Psoas muscle (tissue), 8 donors: ENCODE results near the gene PIH1D1. TPM values are rescaled to one million over a fixed set of nuclear protein-coding genes. Genes with fewer than 3 reads are reported as not detected.
"Not testable (repeated sequence)": the region's sequence is repeated elsewhere in the genome, so short reads cannot be mapped to it uniquely, and the experiment has no call there.

Experiments used
- ATAC-seq, 4 donors: fragments of 200-7000 bp; cut with Tn5 transposase; one replicate each; pipeline ENCODE4 v1.9.1; 2020; ENCODE audit warnings: moderate library complexity in 3 of 4, mild to moderate bottlenecking in 2 of 4
- DNase-seq, 2 donors: peaks; one replicate each; pipeline ENCODE4 v3.0.0-alpha.2; 2020
- H3K27ac ChIP-seq: fragments of 200-600 bp; one replicate; pipeline ENCODE4 v1.8.0; 2022
- H3K27me3 ChIP-seq, 3 donors: fragments of 200-600 bp in 1 of 3; one replicate each; pipeline versions ENCODE4 v1.6.1 to v1.8.0; 2013 to 2022; ENCODE audit warnings: low read length in 2 of 3, mild to moderate bottlenecking in 2 of 3, moderate library complexity in 1 of 3; ENCODE audit not compliant: insufficient read depth in 3 of 3
- H3K36me3 ChIP-seq, 2 donors: fragments of 200-600 bp in 1 of 2; one replicate each; pipeline versions ENCODE4 v1.6.1 to v1.8.0; 2013 to 2022; ENCODE audit warnings: low read depth in 1 of 2, mild to moderate bottlenecking in 1 of 2, moderate library complexity in 1 of 2; ENCODE audit not compliant: insufficient read depth in 1 of 2
- H3K4me1 ChIP-seq: fragments of 200-600 bp; one replicate; pipeline ENCODE4 v1.8.0; 2022
- H3K4me3 ChIP-seq: fragments of 200-600 bp; one replicate; pipeline ENCODE4 v1.8.0; 2022; ENCODE audit warnings: mild to moderate bottlenecking
- H3K9me3 ChIP-seq: fragments of 200-600 bp; one replicate; pipeline ENCODE4 v1.8.0; 2022
- CTCF ChIP-seq: fragments of 200-600 bp; IDR thresholded peaks from one replicate; pipeline ENCODE4 v1.8.0; 2022; ENCODE audit warnings: antibody characterized with exemption
- WGBS, 3 donors: extraction: QIAGEN DNeasy Blood & Tissue Kit; methylation state at CpG; one replicate each; pipeline versions ENCODE4 v1.1.6 to v1.1.7; 2013; 5-methylcytosine and 5-hydroxymethylcytosine counted together
- intact Hi-C, 2 donors: fragments of 100-400 bp; cut with DNase I; formaldehyde crosslinking; loops; one replicate each; pipeline versions ENCODE4 v1.11.0 to v1.14.2; 2022
- polyA plus RNA-seq, 3 donors: library from polyadenylated mRNA; stranded (reverse); fragments of 200-250 nt; gene quantifications; one replicate each; pipeline ENCODE4 v1.2.3, GENCODE V29; 2013
- total RNA-seq, 4 donors: library from RNA; stranded (reverse); fragmentation: NEBNext Ultra II Directional in 2 of 4; extraction: Animal tissue kit (Norgen Biotek cat#: 25700) in 2 of 4; gene quantifications; one replicate each; pipeline versions ENCODE4 v1.2.1 to v1.2.4, GENCODE V29; 2021 to 2023
- donor health status: healthy with polysubstance abuse.
- donor health status: DM: no; HTN: no; CAD: no; lungs with moderate emphysema.
- donor health status: Bipolar disorder and iron deficiency.
- donor health status: healthy.
- donor health status: DM: yes; HTN: yes; CAD: no.
- donor health status: DM: no; HTN: no; CAD: no.
- donor health status: DM: no; HTN: no; CAD: no.
- donor health status: DM: yes; HTN: yes; CAD: no.

PIH1D1 gene
- total and polyA plus RNA-seq, 7 donors = 37.2 to 69.8 (median 46.4) TPM

- H3K27ac ChIP-seq = no peak overlapping the region
- no peak for TF ChIP-seq CTCF
- 91 to 94% (median 92%) methylated on average over 36 to 39 of the region's 39 CpGs for WGBS, 3 donors
- H3K27me3 ChIP-seq = no peaks in the 10 kb centered on the region
- H3K36me3 ChIP-seq = peaks cover 0 to 25% of the 10 kb centered on the region in 2 donors
- intact Hi-C loops = no loop called here
- H3K4me1 ChIP-seq = no peaks in the 10 kb centered on the region
- DNase-seq (no peak), ATAC-seq (no peak)
- H3K4me3 ChIP-seq = no peak overlapping the region
- no peaks in the 10 kb centered on the region for H3K9me3 ChIP-seq
Measured at GRCh38 chr19:49463960-49464740, 12.5 kb upstream of the PIH1D1 start.

GRCh38 chr19:49462492-49462891 lies 10.9 kb upstream of the PIH1D1 start:
- Histone ChIP-seq H3K36me3 (peaks cover 0 to 25% of the 10 kb centered on the region in 2 donors), H3K27ac (no peak overlapping the region), H3K4me3 (no peak overlapping the region), H3K27me3 (no peaks in the 10 kb centered on the region), H3K4me1 (no peaks in the 10 kb centered on the region), H3K9me3 (no peaks in the 10 kb centered on the region)
- ATAC-seq (no peak), DNase-seq (no peak)
- 87 to 89% (median 87%) methylated on average over 12 of the region's 12 CpGs for WGBS, 3 donors
- TF ChIP-seq CTCF = no peak
- intact Hi-C loops = no loop called here

GRCh38 chr19:49461656-49462055 lies 10.0 kb upstream of the PIH1D1 start:
- no peak for TF ChIP-seq CTCF
- Histone ChIP-seq H3K27ac (no peak overlapping the region), H3K36me3 (peaks cover 0 to 20% of the 10 kb centered on the region in 2 donors), H3K9me3 (no peaks in the 10 kb centered on the region), H3K4me1 (no peaks in the 10 kb centered on the region), H3K4me3 (no peak overlapping the region), H3K27me3 (no peaks in the 10 kb centered on the region)
- 97 to 99% (median 98%) methylated on average over 23 to 37 of the region's 37 CpGs for WGBS, 3 donors
- ATAC-seq = no peak
- intact Hi-C loops = no loop called here
- peak in 1 of 2 donors; percentile 53 for DNase-seq

- H3K4me1 ChIP-seq, H3K4me3 ChIP-seq, ATAC-seq, H3K9me3 ChIP-seq, H3K27me3 ChIP-seq, H3K27ac ChIP-seq, DNase-seq, intact Hi-C loops: not testable (repeated sequence)
- H3K36me3 ChIP-seq = peaks cover 0 to 15% of the 10 kb centered on the region in 2 donors
- 0% methylated on average over 1 of the region's 1 CpG; no CpG with 5 or more reads in 2 of the 3 donors for WGBS, 3 donors
Measured at GRCh38 chr19:49461130-49461529, 9.5 kb upstream of the PIH1D1 start.

- H3K27ac ChIP-seq = no peak overlapping the region
- H3K9me3 ChIP-seq = no peaks in the 10 kb centered on the region
- intact Hi-C loops = no loop called here
- TF ChIP-seq CTCF = no peak
- DNase-seq (no peak), ATAC-seq (no peak)
- 84 to 90% (median 84%) methylated on average over 12 of the region's 12 CpGs for WGBS, 3 donors
- peaks cover under 1% of the 10 kb centered on the region for H3K4me1 ChIP-seq
- peaks cover 0 to 9% of the 10 kb centered on the region in 2 donors for H3K36me3 ChIP-seq
- H3K4me3 ChIP-seq = no peak overlapping the region
- H3K27me3 ChIP-seq = no peaks in the 10 kb centered on the region
Measured at GRCh38 chr19:49459388-49459787, 7.8 kb upstream of the PIH1D1 start.
